ENCODE measurements around the gene VGLL4. TPM values are rescaled to one million over a fixed set of nuclear protein-coding genes. Genes with fewer than 3 reads are reported as not detected.
A peak's percentile ranks its signal among the peaks of the same experiment; 100 is the strongest.

VGLL4 gene
- total RNA-seq, 2 experiments from 2014 or later: 33.5 to 37.8 TPM

DNA sequence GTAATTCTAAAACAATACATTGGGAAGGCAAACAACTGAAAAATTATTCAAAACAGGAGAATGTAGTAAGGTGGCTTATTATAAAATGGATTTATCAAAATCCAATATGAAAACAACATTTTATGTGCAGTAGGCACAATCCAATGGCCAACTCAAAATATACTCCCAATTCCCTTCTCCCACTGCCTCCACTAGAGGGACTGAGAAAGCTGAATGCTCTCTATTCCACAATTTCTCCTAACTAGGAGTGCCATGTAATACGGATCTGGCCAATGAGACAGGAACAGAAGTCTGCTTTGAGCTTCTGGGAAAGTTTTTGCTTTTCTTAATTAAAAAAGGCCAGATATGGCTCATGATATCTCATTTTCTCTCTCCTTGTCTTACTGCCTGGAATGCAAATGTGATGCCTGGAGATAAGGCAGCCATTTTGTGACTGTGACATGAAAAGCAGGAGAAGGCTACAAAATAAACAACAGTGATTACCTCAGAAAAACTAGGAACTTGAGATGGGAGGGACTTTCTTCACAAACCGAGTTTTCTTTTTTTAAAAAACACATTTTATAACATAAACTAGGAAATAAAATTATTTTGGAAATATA, 18.8 kb upstream of the VGLL4 start:
- Mint-ChIP-seq H3K27me3 (no peaks in the 10 kb centered on the region), H3K9me3 (no peaks in the 10 kb centered on the region), H3K4me3 (no peak overlapping the region), H3K36me3 (no peaks in the 10 kb centered on the region), H3K4me1 (peaks cover 1% of the 10 kb centered on the region), H3K27ac (no peak overlapping the region)
- POLR2A ChIA-PET: no interaction called here
- DNase-seq: no peak
- no peak for ATAC-seq (ENCODE audit: low read depth)

DNA sequence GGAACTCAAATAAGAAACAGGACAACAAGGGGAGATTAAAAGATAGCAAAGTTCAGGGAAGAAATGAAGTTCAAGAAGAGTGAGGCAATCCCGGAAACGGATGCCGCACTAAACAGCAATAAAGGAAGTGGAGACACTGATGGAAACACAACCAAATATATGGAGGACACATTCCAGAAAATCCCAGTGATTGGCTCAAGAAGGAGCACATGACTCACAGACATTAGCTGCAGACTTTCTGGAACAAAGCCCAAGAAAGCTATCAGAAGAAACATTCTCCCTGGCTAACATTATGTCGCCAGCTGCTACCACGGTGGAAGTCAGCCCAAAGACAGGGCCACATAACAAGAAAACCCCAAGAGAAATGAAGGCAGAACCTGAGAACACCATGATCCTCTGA, 18.1 kb upstream of the VGLL4 start:
- POLR2A ChIA-PET: no interaction called here
- no peak for ATAC-seq (ENCODE audit: low read depth)

DNA sequence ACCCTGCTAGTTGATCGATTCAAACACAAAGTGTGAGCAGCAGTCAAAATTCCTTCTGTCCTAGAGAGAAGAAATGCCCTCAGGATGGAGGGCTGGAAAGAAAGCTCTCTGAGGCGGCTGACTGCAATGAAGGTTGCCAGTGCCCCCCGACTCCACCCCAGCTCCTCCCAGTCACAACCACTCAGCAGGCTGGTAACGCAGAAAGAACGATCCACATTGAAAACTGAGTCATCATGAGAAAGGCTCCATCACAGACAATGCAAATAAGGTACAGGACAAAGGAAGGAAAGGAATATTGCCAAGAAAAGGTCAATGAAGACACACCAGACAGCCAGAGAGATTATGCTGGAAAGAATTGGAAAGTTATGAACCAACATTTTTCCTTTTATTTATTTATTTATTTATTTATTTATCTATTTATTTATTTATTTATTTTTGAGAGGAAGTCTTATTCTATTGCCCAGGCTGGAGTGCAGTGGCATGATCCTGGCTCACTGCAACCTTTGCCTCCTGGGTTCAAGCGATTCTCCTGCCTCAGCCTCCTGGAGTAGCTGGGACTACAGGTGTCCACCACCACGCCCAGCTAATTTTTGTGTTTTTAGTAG, 17.4 kb upstream of the VGLL4 start:
- Mint-ChIP-seq H3K36me3 (no peaks in the 10 kb centered on the region), H3K27me3 (no peaks in the 10 kb centered on the region), H3K9me3 (no peaks in the 10 kb centered on the region), H3K4me1 (peaks cover 1% of the 10 kb centered on the region), H3K4me3 (no peak overlapping the region), H3K27ac (no peak overlapping the region)
- DNase-seq (no peak), ATAC-seq (ENCODE audit: low read depth) (no peak)
- POLR2A ChIA-PET: no interaction called here

More for the DNA sequence above, 18.1 kb upstream of the VGLL4 start:
- no peak for DNase-seq
- Mint-ChIP-seq H3K4me1 (peaks cover 1% of the 10 kb centered on the region), H3K36me3 (no peaks in the 10 kb centered on the region), H3K9me3 (no peaks in the 10 kb centered on the region), H3K4me3 (no peak overlapping the region), H3K27ac (no peak overlapping the region), H3K27me3 (no peaks in the 10 kb centered on the region)

DNA sequence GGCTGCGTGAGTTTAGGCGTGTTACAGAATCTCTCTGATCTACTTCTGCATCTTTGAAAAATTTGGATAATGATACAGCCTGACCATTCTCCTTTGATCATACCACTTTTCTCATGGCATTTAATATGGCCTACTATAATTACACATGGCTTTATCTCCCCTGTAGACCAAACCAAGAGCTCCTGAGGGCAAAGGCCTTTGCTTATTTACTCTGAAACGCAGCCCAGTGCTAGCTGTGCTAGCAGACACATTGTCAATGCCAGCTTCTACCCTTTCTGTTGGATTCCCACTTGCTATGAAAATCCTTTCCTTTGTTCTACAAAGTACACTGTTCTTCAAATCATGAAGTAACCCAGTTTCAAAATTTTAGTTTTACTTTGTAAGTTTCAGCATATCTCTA, 16.5 kb upstream of the VGLL4 start:
- no peaks in the 10 kb centered on the region for H3K9me3 Mint-ChIP-seq
- no peaks in the 10 kb centered on the region for H3K27me3 Mint-ChIP-seq
- no peak overlapping the region for H3K27ac Mint-ChIP-seq
- H3K4me1 Mint-ChIP-seq: peaks cover 6% of the 10 kb centered on the region
- DNase-seq (no peak), ATAC-seq (ENCODE audit: low read depth) (no peak)
- H3K4me3 Mint-ChIP-seq: no peak overlapping the region
- POLR2A ChIA-PET: no interaction called here
- no peaks in the 10 kb centered on the region for H3K36me3 Mint-ChIP-seq

DNA sequence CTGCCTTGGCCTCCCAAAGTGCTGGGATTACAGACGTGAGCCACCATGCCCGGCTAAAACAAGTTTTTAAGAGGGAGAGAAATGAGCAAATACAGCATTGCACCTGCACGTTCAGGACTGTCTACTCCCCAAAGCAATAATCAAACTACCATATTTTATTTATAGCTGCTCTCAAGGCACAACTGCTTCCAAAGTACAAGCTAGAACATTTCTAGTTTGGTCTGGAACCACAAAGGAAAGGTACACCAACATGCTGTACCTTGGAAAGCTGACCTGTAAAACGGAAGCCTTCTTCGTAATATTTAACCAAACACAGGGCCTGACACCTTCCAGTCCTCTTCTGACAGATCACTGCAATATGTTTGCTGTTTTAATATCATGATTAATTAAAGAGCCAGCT, 14.5 kb upstream of the VGLL4 start:
- no peak for ATAC-seq (ENCODE audit: low read depth)
- Mint-ChIP-seq H3K27me3 (no peaks in the 10 kb centered on the region), H3K9me3 (no peaks in the 10 kb centered on the region), H3K27ac (no peak overlapping the region), H3K4me3 (no peak overlapping the region), H3K36me3 (no peaks in the 10 kb centered on the region), H3K4me1 (peaks cover 12% of the 10 kb centered on the region)
- DNase-seq: no peak
- POLR2A ChIA-PET: no interaction called here

DNA sequence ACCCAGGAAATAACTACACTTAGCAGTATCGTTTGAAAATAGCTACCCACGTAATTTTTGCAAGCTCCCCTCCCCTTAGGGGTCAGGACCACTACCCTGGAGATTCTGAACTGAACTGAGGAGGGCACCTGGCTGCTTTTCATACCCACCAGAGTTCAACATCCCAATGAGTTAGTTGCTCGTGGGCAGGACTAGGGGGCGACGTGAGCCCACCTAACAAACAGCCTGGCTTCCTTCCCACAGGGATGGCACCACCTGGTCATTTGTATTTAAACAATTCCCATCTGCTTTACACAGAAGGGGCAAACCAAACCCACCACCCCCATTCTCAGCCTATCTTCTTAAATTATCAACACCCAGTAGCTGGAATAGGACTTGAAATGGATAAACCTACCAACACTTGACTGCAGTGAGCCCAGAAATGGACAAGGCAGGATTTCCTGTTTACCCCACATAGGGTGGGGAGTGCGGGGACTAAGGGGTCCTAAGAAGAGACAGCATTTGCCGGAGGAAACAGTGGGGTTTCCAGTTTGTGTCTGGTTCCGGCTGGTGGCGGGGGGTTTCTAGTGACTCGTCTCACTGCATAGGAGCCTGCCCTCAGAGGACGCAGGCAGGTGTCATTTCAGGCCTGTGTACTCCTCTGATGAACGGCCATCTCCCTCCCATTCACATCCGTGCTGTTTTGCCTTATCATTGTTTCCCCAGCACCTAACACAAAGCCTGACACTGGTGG, 11.6 kb upstream of the VGLL4 start:
- Mint-ChIP-seq H3K27ac (peak overlapping the region; percentile 27), H3K9me3 (no peaks in the 10 kb centered on the region), H3K4me1 (peaks cover 11% of the 10 kb centered on the region), H3K36me3 (no peaks in the 10 kb centered on the region), H3K27me3 (peaks cover 2% of the 10 kb centered on the region), H3K4me3 (no peak overlapping the region)
- DNase-seq (no peak), ATAC-seq (ENCODE audit: low read depth) (peak; percentile 56)
- POLR2A ChIA-PET: interaction anchor here (0.6 kb wide), 1 partner anchor 626 kb away, joined by 5 read pairs; no protein-coding TSS in a partner anchor

DNA sequence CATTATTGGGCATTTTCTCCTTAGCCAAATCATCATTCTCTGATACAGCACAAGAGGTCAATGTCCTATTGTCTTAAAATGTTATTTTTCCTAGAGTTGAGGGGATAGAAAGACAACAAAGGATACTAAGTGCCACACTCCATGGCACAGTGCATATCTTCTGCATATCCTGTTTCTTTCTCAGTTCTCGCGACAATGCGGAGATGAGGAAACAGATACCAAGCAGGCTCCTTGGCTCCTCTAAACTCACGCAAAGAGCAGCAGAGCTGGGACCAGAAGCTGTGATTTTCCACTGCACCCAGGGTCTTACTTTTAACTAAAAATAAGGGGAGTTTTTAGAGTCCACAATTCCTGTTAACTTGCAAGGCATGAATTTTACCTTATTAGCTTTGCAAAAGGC, 10.5 kb upstream of the VGLL4 start:
- peaks cover 2% of the 10 kb centered on the region for H3K27me3 Mint-ChIP-seq
- DNase-seq (no peak), ATAC-seq (ENCODE audit: low read depth) (no peak)
- no peak overlapping the region for H3K27ac Mint-ChIP-seq
- peaks cover 11% of the 10 kb centered on the region for H3K4me1 Mint-ChIP-seq
- POLR2A ChIA-PET: no interaction called here
- no peak overlapping the region for H3K4me3 Mint-ChIP-seq
- no peaks in the 10 kb centered on the region for H3K36me3 Mint-ChIP-seq
- no peaks in the 10 kb centered on the region for H3K9me3 Mint-ChIP-seq

DNA sequence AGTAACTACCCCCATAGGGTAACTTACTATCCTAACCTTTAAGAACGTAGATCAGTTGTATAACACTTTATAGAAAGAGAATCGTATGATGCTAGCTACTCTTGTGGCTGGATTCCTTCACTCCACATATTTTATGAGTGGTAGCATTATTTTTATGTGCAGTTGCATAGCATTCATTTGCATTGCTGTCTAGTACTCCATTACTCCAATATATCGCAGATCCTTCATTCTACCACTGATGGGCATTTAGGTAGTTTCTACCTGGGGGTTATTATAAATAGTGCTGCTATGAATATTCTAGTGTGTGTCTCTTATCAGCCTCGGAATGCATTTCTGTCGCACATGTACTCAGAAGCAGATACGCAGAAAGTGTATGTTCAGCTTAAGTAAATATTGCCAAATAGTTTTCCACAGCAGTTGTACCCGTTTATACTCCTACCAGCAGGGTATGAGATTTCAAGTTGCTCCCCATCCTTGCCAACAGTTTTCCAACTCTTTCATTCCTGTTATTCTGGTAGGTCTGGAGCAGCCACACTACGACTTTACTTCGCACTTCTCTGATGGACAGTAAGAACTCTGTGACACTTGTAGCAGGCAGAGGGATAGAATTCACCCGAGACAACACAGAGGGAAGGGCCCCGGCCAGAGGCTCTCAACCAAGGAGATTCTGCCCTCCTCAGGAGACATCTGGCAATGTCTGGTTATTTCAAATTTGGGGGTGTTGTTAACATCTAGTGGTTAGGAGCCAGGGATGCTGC, 9.8 kb upstream of the VGLL4 start:
- ATAC-seq (ENCODE audit: low read depth) (no peak), DNase-seq (no peak)
- Mint-ChIP-seq H3K4me3 (no peak overlapping the region), H3K36me3 (no peaks in the 10 kb centered on the region), H3K27ac (no peak overlapping the region), H3K27me3 (peaks cover 4% of the 10 kb centered on the region), H3K4me1 (peaks cover 11% of the 10 kb centered on the region), H3K9me3 (no peaks in the 10 kb centered on the region)
- POLR2A ChIA-PET: no interaction called here

DNA sequence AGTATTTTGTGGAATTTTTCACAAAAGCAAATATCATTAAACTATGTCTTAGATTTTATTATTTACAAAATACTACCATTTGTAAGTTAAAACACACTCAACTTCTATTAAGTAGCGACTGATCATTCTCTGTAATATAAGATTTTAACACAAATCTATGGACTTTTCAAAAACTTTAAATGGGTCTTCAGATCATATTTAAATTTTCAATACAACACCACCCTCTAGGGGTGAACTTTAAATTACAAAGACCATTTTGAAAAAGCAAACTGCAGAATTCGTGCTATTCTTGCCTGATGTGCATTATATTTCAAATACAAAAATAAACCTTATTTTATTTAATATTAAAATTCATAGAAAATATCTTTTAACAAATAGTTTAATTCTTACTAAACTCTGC, 8.2 kb upstream of the VGLL4 start:
- no peaks in the 10 kb centered on the region for H3K9me3 Mint-ChIP-seq
- DNase-seq (no peak), ATAC-seq (ENCODE audit: low read depth) (no peak)
- H3K36me3 Mint-ChIP-seq: no peaks in the 10 kb centered on the region
- POLR2A ChIA-PET: no interaction called here
- peaks cover 11% of the 10 kb centered on the region for H3K4me1 Mint-ChIP-seq
- no peak overlapping the region for H3K4me3 Mint-ChIP-seq
- H3K27ac Mint-ChIP-seq: no peak overlapping the region
- H3K27me3 Mint-ChIP-seq: peaks cover 10% of the 10 kb centered on the region

DNA sequence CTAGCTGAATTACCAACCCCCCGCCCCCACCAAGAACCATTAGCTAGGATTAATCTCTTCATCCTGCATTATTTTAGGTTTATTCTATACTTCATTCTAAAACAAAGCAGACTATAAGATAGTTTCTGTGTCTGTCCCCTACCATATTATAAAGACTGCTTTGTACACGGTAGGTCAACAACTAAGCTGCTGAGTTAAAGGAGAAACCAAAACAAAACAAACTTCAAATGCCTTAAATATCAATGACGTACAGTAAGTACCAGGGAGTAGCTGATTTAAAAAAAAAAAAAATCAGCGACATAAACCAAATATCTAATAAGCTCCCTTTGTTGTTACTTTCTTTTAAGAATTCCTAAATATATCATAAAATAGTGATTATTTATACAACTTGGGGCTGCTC, 7.8 kb upstream of the VGLL4 start:
- Mint-ChIP-seq H3K4me1 (peaks cover 11% of the 10 kb centered on the region), H3K4me3 (no peak overlapping the region), H3K36me3 (no peaks in the 10 kb centered on the region), H3K27ac (no peak overlapping the region), H3K9me3 (no peaks in the 10 kb centered on the region), H3K27me3 (peaks cover 10% of the 10 kb centered on the region)
- DNase-seq: no peak
- POLR2A ChIA-PET: interaction anchor here (0.7 kb wide), 1 partner anchor 379 kb away, joined by 4 read pairs; the partner anchor contains the start of gene ATG7
- no peak for ATAC-seq (ENCODE audit: low read depth)

DNA sequence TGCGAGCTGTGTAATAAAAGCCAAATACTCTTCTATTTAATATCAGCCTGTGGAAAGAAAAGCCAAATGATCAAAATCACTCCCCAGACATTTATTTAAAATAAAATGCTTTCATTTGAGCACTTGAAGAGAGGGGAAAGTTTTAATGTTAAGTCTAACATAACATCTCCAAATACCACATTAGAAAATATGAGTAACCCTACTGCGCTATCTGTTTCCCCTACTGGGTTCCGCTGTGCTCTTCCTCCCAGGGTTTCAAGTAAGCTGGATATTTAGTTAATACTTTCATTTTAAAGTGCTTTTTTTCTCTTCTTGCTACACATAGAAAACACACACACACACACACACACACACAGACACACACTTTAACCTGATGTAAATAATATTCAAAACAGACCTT, 6.7 kb upstream of the VGLL4 start:
- Mint-ChIP-seq H3K9me3 (no peaks in the 10 kb centered on the region), H3K36me3 (no peaks in the 10 kb centered on the region), H3K4me3 (no peak overlapping the region), H3K27ac (no peak overlapping the region), H3K4me1 (peaks cover 7% of the 10 kb centered on the region), H3K27me3 (peaks cover 10% of the 10 kb centered on the region)
- DNase-seq: no peak
- ATAC-seq (ENCODE audit: low read depth): no peak
- POLR2A ChIA-PET: no interaction called here

DNA sequence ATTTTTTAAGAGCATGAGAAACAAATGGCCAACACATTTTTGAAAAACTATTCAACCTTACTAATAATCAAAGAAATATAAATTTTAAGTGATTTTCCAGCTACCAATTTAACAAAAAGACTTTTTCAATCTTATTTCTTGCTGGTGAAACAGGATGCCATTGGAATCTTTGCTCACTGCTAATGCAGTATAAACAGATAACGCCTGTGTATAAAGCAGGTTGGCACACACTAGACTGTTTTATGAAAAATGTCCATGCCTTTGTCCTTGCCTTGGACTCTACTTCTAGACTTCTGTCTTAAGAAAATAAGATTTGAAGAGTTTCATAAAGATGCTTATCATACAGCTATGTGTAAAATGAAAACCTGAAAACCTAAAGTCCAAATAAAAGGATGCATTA, 5.0 kb upstream of the VGLL4 start:
- no peaks in the 10 kb centered on the region for H3K9me3 Mint-ChIP-seq
- H3K27me3 Mint-ChIP-seq: peaks cover 10% of the 10 kb centered on the region
- peaks cover 4% of the 10 kb centered on the region for H3K4me1 Mint-ChIP-seq
- H3K36me3 Mint-ChIP-seq: no peaks in the 10 kb centered on the region
- ATAC-seq (ENCODE audit: low read depth): no peak
- no peak overlapping the region for H3K27ac Mint-ChIP-seq
- no peak for DNase-seq
- POLR2A ChIA-PET: no interaction called here
- no peak overlapping the region for H3K4me3 Mint-ChIP-seq

DNA sequence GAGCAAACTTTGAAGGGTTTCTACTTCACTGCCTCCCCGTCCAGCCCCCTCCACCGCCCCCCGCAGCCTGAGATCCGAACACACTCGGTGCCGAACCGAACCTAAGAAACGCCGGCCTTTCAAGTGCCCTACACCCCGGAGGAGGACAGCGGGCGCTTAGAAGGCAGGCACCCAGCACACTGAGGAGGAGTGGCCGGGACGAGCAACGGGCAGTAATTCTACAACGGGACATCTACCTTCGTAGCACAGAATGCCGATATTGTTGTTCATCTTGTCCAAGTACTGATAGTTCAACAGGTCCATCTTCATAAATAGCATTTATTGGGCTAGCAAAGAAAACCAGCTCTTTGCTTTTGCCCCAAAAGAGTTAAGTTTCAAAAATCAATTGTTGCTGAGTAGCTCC, 513 bp downstream of the VGLL4 start:
- H3K9me3 Mint-ChIP-seq: no peaks in the 10 kb centered on the region
- peak overlapping the region; percentile 96 for H3K27ac Mint-ChIP-seq
- H3K27me3 Mint-ChIP-seq: peaks cover 4% of the 10 kb centered on the region
- POLR2A ChIA-PET: interaction anchor here (0.7 to 1.9 kb wide), 6 partner anchors 18 to 370 kb away, joined by 3 to 14 read pairs (median 4); partner anchors contain the start of gene ATG7
- H3K4me1 Mint-ChIP-seq: peaks cover 30% of the 10 kb centered on the region
- DNase-seq: peak; percentile 52
- peaks cover 18% of the 10 kb centered on the region for H3K36me3 Mint-ChIP-seq
- peak overlapping the region; percentile 93 for H3K4me3 Mint-ChIP-seq
- peak; percentile 34 for ATAC-seq (ENCODE audit: low read depth)
